K562 treated with DMSO at 1 percent for 48 hours (cell line): ENCODE data around the gene TRIML2. TPM values are rescaled to one million over a fixed set of nuclear protein-coding genes. Genes with fewer than 3 reads are reported as not detected.

Experiments
- total RNA-seq: library from RNA; unstranded; fragments of 300-600 nt; gene quantifications from 2 replicates; pipeline ENCODE4 v1.2.3, GENCODE V29; 2022; ENCODE audit warnings: low replicate concordance; ENCODE audit errors: extremely low read depth

TRIML2 gene
- total RNA-seq: not detected in 2 replicates

GRCh38 chr4:188109157-188109755 is at the start of gene TRIML2:
TSS of gene TRIML2 (minus strand) at chr4:188109603. CDS start at chr4:188105368, 4,235 bp downstream.

GRCh38 chr4:188139141-188139540 is 29.7 kb upstream of the TRIML2 start, which contains the start of gene TRIML1:
TSS of gene TRIML1 (plus strand) at chr4:188139441. CDS start at chr4:188139559, 118 bp downstream.

Other genes with a start within 250 kb of the TRIML2 start
- gene ZFP42, start 113.8 kb downstream of the TRIML2 start, total RNA-seq: not detected in 2 replicates
- gene TRIML1, start 29.8 kb upstream of the TRIML2 start, total RNA-seq: not detected in 2 replicates